EL (cell line): ENCODE measurements around the gene TRIM29.

Experiments used
- DNase-seq: peaks from one replicate; pipeline ENCODE4 v3.0.0-alpha.2; 2016

TRIM29 gene

GRCh38 chr11:120061761-120062560 is 76.0 kb downstream of the TRIM29 start:
- no peak for DNase-seq
